Mucosa of descending colon (tissue), 3 donors: ENCODE results near the gene GAK. TPM values are rescaled to one million over a fixed set of nuclear protein-coding genes. Genes with fewer than 3 reads are reported as not detected.

ENCODE experiments used
- ATAC-seq: fragments of 200-7000 bp; cut with Tn5 transposase; one replicate; pipeline ENCODE4 v1.9.1; 2020; ENCODE audit warnings: mild to moderate bottlenecking, moderate library complexity
- DNase-seq, 3 donors: peaks; one replicate each; pipeline ENCODE4 v3.0.0-alpha.2; 2020
- H3K36me3 ChIP-seq: fragments of 200-600 bp; one replicate; pipeline ENCODE4 v1.8.0; 2021; ENCODE audit warnings: low read depth, mild to moderate bottlenecking
- H3K4me1 ChIP-seq: fragments of 200-600 bp; one replicate; pipeline ENCODE4 v1.8.0; 2021; ENCODE audit warnings: low read depth, mild to moderate bottlenecking
- H3K4me3 ChIP-seq: fragments of 200-600 bp; one replicate; pipeline ENCODE4 v1.8.0; 2021; ENCODE audit warnings: mild to moderate bottlenecking
- H3K9me3 ChIP-seq: fragments of 200-600 bp; one replicate; pipeline ENCODE4 v1.8.0; 2021; ENCODE audit warnings: mild to moderate bottlenecking
- CTCF ChIP-seq: fragments of 200-600 bp; IDR thresholded peaks from one replicate; pipeline ENCODE4 v1.8.0; 2022; ENCODE audit warnings: antibody characterized with exemption, mild to moderate bottlenecking
- intact Hi-C, 2 donors: fragments of 100-400 bp; cut with DNase I in 1 of 2; cut with micrococcal nuclease in 1 of 2; formaldehyde crosslinking; loops; one replicate each; pipeline versions ENCODE4 v1.11.0 to v1.11.1; 2022; cut with DNase I, micrococcal nuclease
- total RNA-seq, 3 donors: library from RNA; stranded (reverse); fragmentation: NEBNext Ultra II Directional in 2 of 3; extraction: Animal tissue kit (Norgen Biotek cat#: 25700) in 2 of 3; gene quantifications; one replicate each; pipeline versions ENCODE4 v1.2.1 to v1.2.4, GENCODE V29; 2021 to 2023
- donor health status: DM: no; HTN: no; CAD: no; lungs with moderate emphysema.
- donor health status: DM: no; HTN: no; CAD: no.
- donor health status: DM: no; HTN: yes; CAD: no.

GAK gene
- total RNA-seq, 3 donors from 2014 or later: 155 to 259 (median 244) TPM

- DNase-seq (peak in 2 of 3 donors; percentile 14 to 36), ATAC-seq (no peak)
Observed at GRCh38 chr4:951594-952468, 19.7 kb upstream of the GAK start.

GRCh38 chr4:951186-951585, 19.1 kb upstream of the GAK start:
- Histone ChIP-seq H3K4me3 (no peak overlapping the region), H3K36me3 (no peaks in the 10 kb centered on the region), H3K9me3 (no peaks in the 10 kb centered on the region), H3K4me1 (no peaks in the 10 kb centered on the region)
- no peak for TF ChIP-seq CTCF
- ATAC-seq (no peak), DNase-seq (peak in 2 of 3 donors; percentile 3 to 21)
- intact Hi-C loops: no loop called here

More at GRCh38 chr4:951594-952468, 19.7 kb upstream of the GAK start:
- no peak overlapping the region for H3K4me3 ChIP-seq
- no peaks in the 10 kb centered on the region for H3K36me3 ChIP-seq
- H3K9me3 ChIP-seq: no peaks in the 10 kb centered on the region
- intact Hi-C loops: no loop called here
- H3K4me1 ChIP-seq: no peaks in the 10 kb centered on the region
- TF ChIP-seq CTCF: no peak

GRCh38 chr4:950136-951020, 18.3 kb upstream of the GAK start:
- ATAC-seq (no peak), DNase-seq (peak in 2 of 3 donors; percentile 18 to 39)
- Histone ChIP-seq H3K4me3 (no peak overlapping the region), H3K4me1 (no peaks in the 10 kb centered on the region), H3K36me3 (no peaks in the 10 kb centered on the region), H3K9me3 (no peaks in the 10 kb centered on the region)
- no peak for TF ChIP-seq CTCF
- intact Hi-C loops: no loop called here

- Histone ChIP-seq H3K4me3 (no peak overlapping the region), H3K4me1 (no peaks in the 10 kb centered on the region), H3K36me3 (no peaks in the 10 kb centered on the region), H3K9me3 (no peaks in the 10 kb centered on the region)
- TF ChIP-seq CTCF: no peak
- ATAC-seq (no peak), DNase-seq (peak in 2 of 3 donors; percentile 9 to 37)
- intact Hi-C loops: no loop called here
Observed at GRCh38 chr4:949656-950055, 17.5 kb upstream of the GAK start.

- no peak for TF ChIP-seq CTCF
- H3K4me1 ChIP-seq: no peaks in the 10 kb centered on the region
- H3K36me3 ChIP-seq: no peaks in the 10 kb centered on the region
- ATAC-seq (no peak), DNase-seq (peak in 2 of 3 donors; percentile 7 to 43)
- intact Hi-C loops: no loop called here
- H3K9me3 ChIP-seq: no peaks in the 10 kb centered on the region
- H3K4me3 ChIP-seq: no peak overlapping the region
Observed at GRCh38 chr4:948936-949300, 16.8 kb upstream of the GAK start.
